ENCODE results near the gene STRA8. TPM values are rescaled to one million over a fixed set of nuclear protein-coding genes. Genes with fewer than 3 reads are reported as not detected.

Gene STRA8
- total and polyA plus RNA-seq, 12 donors = not detected

DNA sequence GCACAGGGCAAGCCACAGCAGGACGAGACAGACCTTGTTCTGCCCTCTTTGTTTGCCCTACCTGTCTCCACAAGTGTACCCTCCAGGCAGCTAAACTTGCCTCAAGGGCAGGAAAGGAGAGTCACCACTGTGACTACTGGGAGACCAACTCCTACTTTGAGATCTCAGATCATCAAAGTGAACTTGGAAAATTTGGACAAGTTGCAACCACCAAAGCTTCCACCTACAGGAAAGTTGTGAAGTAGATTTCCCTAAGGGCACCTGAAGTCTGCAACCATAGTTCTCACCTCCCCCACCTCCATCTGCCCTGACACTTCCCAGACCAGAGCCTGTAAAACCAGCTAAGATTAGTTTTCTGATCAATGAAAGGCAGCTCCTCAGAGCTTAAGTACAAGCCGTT lies 19.8 kb upstream of the STRA8 start:
- Histone ChIP-seq H3K27ac (no peak overlapping the region), H3K36me3 (replicated peaks in 1 of 2) (no peaks in the 10 kb centered on the region), H3K4me1 (replicated peaks in 1 of 2) (peaks cover 0 to 12% of the 10 kb centered on the region in 2 donors), H3K27me3 (no peaks in the 10 kb centered on the region), H3K9me3 (replicated peaks in 1 of 3) (no peaks in the 10 kb centered on the region), H3K4me3 (no peak overlapping the region)
- WGBS, 4 donors = 84 to 92% (median 88%) methylated on average over 2 of the region's 2 CpGs
- intact Hi-C loops (cut with DNase I) = no loop called here
- TF ChIP-seq, protein P1, sequence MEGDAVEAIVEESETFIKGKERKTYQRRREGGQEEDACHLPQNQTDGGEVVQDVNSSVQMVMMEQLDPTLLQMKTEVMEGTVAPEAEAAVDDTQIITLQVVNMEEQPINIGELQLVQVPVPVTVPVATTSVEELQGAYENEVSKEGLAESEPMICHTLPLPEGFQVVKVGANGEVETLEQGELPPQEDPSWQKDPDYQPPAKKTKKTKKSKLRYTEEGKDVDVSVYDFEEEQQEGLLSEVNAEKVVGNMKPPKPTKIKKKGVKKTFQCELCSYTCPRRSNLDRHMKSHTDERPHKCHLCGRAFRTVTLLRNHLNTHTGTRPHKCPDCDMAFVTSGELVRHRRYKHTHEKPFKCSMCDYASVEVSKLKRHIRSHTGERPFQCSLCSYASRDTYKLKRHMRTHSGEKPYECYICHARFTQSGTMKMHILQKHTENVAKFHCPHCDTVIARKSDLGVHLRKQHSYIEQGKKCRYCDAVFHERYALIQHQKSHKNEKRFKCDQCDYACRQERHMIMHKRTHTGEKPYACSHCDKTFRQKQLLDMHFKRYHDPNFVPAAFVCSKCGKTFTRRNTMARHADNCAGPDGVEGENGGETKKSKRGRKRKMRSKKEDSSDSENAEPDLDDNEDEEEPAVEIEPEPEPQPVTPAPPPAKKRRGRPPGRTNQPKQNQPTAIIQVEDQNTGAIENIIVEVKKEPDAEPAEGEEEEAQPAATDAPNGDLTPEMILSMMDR (IDR thresholded peaks at IDR 0.05) = no peak
- no peak for TF ChIP-seq POLR2A (IDR thresholded peaks at IDR 0.05)
- no peak for DNase-seq

DNA sequence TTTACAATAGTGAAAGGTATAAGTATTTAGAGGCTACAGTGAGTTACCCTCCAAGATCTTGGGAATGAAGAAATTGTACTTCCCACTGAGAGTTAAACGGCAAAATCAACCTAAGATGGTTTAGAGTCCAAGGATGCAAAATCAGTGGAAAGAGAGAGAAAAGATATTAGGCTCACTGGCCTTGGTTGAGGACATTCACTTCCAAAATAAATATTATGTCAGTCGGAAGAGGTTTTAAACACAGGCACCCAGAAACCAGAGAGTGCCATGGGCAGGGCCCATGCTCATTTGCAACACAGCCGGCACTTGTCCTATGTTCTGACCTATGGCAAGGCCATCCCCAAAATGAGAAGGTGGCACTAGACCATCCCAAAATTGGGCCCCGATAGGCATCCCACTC lies 18.5 kb upstream of the STRA8 start:
- WGBS, 4 donors = 63 to 80% (median 77%) methylated on average over 4 of the region's 4 CpGs
- Histone ChIP-seq H3K27me3 (no peaks in the 10 kb centered on the region), H3K36me3 (replicated peaks in 1 of 2) (no peaks in the 10 kb centered on the region), H3K4me3 (no peak overlapping the region), H3K27ac (no peak overlapping the region), H3K4me1 (replicated peaks in 1 of 2) (peaks cover 0 to 5% of the 10 kb centered on the region in 2 donors), H3K9me3 (replicated peaks in 1 of 3) (no peaks in the 10 kb centered on the region)
- intact Hi-C loops (cut with DNase I) = no loop called here
- no peak for TF ChIP-seq POLR2A (IDR thresholded peaks at IDR 0.05)
- TF ChIP-seq, protein P1 (IDR thresholded peaks at IDR 0.05) = no peak
- DNase-seq = no peak

DNA sequence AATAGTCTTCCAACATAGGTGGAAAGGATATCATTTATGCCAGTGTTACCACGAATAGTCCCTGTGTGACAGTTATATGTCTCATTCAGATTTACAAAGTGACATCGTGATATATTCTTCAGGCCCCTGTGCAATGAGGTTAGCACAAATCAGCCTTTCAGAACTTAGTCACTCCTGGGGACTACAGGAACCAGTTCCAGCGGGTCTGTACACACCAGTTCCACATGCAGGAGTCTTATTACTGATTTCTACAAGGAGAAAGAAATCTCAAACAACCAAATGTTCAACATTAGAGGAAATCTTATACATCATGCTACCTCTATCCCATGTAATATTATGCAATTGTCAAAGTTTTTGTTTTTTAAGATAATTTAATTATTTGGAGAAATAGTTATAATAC lies 17.9 kb upstream of the STRA8 start:
- TF ChIP-seq POLR2A (IDR thresholded peaks at IDR 0.05) = no peak
- TF ChIP-seq, protein P1 (IDR thresholded peaks at IDR 0.05) = no peak
- no peaks in the 10 kb centered on the region for H3K27me3 ChIP-seq
- DNase-seq = no peak
- no peak overlapping the region for H3K4me3 ChIP-seq
- 72 to 88% (median 76%) methylated on average over 3 of the region's 3 CpGs for WGBS, 4 donors
- intact Hi-C loops (cut with DNase I) = no loop called here
- H3K4me1 ChIP-seq (replicated peaks in 1 of 2) = no peaks in the 10 kb centered on the region
- no peaks in the 10 kb centered on the region for H3K36me3 ChIP-seq (replicated peaks in 1 of 2)
- H3K27ac ChIP-seq = no peak overlapping the region
- no peaks in the 10 kb centered on the region for H3K9me3 ChIP-seq (replicated peaks in 1 of 3)

DNA sequence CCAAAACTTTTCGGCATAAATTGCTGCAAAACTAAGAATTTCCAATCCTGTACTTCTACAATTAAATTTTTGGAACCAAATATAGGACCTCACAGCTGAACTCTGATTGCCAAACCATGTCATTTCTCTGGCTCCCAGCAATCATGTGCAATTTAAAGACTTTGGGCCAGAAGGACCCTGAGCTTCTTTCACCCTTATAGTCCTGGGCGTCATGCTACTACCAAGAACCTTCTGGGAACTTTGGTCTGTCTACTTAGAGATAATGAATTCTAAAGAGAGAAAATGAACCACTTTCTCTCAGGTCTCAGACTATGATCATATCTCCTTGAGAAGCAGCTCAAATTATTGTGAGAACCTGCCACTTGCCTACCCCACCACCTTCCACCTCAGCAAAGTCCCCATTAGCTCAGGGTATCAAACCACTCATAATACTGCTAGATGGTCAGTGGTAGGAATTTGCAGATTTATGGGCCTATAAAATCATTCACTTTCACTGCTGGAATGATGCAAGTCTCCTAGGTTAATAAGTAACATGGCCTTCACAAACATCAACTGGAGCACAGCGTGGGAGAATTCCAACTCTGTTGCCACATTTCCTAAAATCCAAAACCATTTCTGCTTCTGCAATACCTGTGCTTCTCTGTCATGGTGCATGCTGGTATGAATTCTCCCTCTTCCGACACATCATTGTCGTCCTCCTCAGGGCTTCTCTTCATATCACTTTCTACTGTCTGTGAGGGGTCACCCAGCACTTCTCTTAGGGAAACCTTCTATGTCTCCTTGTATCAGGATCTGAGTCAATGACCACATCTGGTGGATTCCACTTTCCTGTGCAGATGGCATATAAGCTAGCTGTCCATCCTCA lies 15.8 kb upstream of the STRA8 start:
- no peak overlapping the region for H3K27ac ChIP-seq
- no peak for TF ChIP-seq POLR2A (IDR thresholded peaks at IDR 0.05)
- TF ChIP-seq, protein P1 (IDR thresholded peaks at IDR 0.05) = no peak
- H3K4me3 ChIP-seq = no peak overlapping the region
- intact Hi-C loops (cut with DNase I) = no loop called here
- no peaks in the 10 kb centered on the region for H3K27me3 ChIP-seq
- no peaks in the 10 kb centered on the region for H3K4me1 ChIP-seq (replicated peaks in 1 of 2)
- no peaks in the 10 kb centered on the region for H3K9me3 ChIP-seq (replicated peaks in 1 of 3)
- H3K36me3 ChIP-seq (replicated peaks in 1 of 2) = no peaks in the 10 kb centered on the region
- no peak for DNase-seq
- WGBS, 4 donors = 91 to 96% (median 93%) methylated on average over 5 of the region's 5 CpGs
